Activated T-cell treated with anti-CD3 and anti-CD28 coated beads, Interleukin-2, amount 50 U/mL, for 72 hours (primary cell): Measurements from ENCODE around the gene CNMD. TPM values are rescaled to one million over a fixed set of nuclear protein-coding genes. Genes with fewer than 3 reads are reported as not detected.
A peak's percentile ranks its signal among the peaks of the same experiment; 100 is the strongest.
"Not testable (repeated sequence)": the region's sequence is repeated elsewhere in the genome, so short reads cannot be mapped to it uniquely, and the experiment has no call there.

Experiments used
- ATAC-seq, 2 donors: fragments of 150-1000 bp; cut with Tn5 transposase; replicated peaks in 1 of 2; 2 replicates each; pipeline ENCODE4 v1.10.0; 2021; ENCODE audit warnings: moderate library complexity in 2 of 2, mild to moderate bottlenecking in 1 of 2
- DNase-seq, 2 donors: peaks; one replicate each; pipeline ENCODE4 v3.0.0; 2021 to 2022; ENCODE audit warnings: mixed read lengths in 1 of 2
- H3K27ac Mint-ChIP-seq: one replicate; pipeline ENCODE4 v1.8.0; 2022; ENCODE audit warnings: mild to moderate bottlenecking, moderate library complexity, mixed read lengths
- H3K27me3 Mint-ChIP-seq: one replicate; pipeline ENCODE4 v1.8.0; 2022; ENCODE audit warnings: low read depth, mixed read lengths
- H3K36me3 Mint-ChIP-seq, 2 donors: one replicate each; pipeline ENCODE4 v1.8.0; 2022; ENCODE audit warnings: mixed read lengths in 2 of 2, mild to moderate bottlenecking in 1 of 2; ENCODE audit not compliant: insufficient read depth in 2 of 2
- H3K4me1 Mint-ChIP-seq: one replicate; pipeline ENCODE4 v1.8.0; 2022; ENCODE audit warnings: low read depth, mixed read lengths
- H3K4me3 Mint-ChIP-seq, 2 donors: one replicate each; pipeline ENCODE4 v1.8.0; 2022; ENCODE audit warnings: mild to moderate bottlenecking in 2 of 2, mixed read lengths in 2 of 2, moderate library complexity in 2 of 2
- H3K9me3 Mint-ChIP-seq, 2 donors: one replicate each; pipeline ENCODE4 v1.8.0; 2022; ENCODE audit warnings: mixed read lengths in 2 of 2
- total RNA-seq, 2 donors: library from RNA; stranded (reverse); gene quantifications; one replicate each; pipeline ENCODE4 v1.2.3, GENCODE V29; 2022

Gene CNMD
- total RNA-seq, 2 donors from 2014 or later: not detected

DNA sequence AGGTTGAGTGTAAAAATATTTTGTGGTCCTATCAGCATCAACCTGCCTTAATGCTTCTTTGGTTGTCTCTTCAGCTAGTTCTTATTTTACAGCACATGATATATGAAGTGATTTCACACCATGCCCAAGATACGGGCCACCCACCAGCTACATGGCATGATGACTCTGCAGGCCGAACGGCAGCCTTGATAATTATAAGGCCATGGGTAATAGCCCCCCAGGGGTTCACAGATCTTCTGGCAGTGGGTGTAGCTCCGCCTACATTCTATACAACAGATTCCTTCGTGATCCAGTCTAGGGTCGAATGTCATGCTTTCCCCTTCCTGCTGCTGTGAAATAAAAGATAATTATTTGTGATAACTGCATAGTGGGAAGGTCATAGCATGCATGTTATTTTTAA lies 36.1 kb downstream of the CNMD start:
- Mint-ChIP-seq H3K36me3 (no peaks in the 10 kb centered on the region), H3K4me1 (no peaks in the 10 kb centered on the region), H3K27me3 (no peaks in the 10 kb centered on the region), H3K4me3 (no peak overlapping the region), H3K9me3 (no peaks in the 10 kb centered on the region), H3K27ac (no peak overlapping the region)
- ATAC-seq (no peak), DNase-seq (no peak)

GRCh38 chr13:52701728-52702465 lies 37.7 kb downstream of the CNMD start:
- Mint-ChIP-seq H3K36me3 (no peaks in the 10 kb centered on the region), H3K4me1 (no peaks in the 10 kb centered on the region), H3K27me3 (no peaks in the 10 kb centered on the region), H3K4me3 (no peak overlapping the region), H3K27ac (no peak overlapping the region), H3K9me3 (no peaks in the 10 kb centered on the region)
- no peak for ATAC-seq
- DNase-seq: no peak

GRCh38 chr13:52696566-52696965 lies 43.1 kb downstream of the CNMD start:
- H3K4me3 Mint-ChIP-seq: no peak overlapping the region
- ATAC-seq: no peak
- no peaks in the 10 kb centered on the region for H3K27me3 Mint-ChIP-seq
- DNase-seq: no peak
- no peaks in the 10 kb centered on the region for H3K9me3 Mint-ChIP-seq
- no peak overlapping the region for H3K27ac Mint-ChIP-seq
- H3K36me3 Mint-ChIP-seq: no peaks in the 10 kb centered on the region
- H3K4me1 Mint-ChIP-seq: peaks cover 20% of the 10 kb centered on the region

DNA sequence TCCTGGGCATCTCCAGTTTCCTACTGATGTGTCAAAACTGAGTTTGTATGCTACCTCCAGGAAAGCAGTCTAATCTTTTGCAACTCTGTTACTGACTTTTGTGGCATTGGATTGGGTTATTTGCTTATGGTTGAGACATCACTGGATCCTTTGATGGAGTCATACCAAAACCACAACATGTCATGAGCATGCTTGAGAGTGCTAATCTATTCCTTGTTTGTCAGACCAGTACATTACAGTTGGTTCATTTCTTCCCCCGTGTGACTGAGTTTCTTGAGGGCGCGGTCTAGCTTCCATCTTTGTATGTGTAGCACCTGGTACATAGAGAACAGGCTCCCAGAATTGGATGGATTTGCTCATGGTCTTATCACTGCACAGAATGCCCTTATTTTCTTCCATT lies 43.8 kb downstream of the CNMD start:
- peak; percentile 56 to 58 for DNase-seq
- Mint-ChIP-seq H3K27ac (peak overlapping the region; percentile 56), H3K4me1 (peaks cover 20% of the 10 kb centered on the region), H3K27me3 (no peaks in the 10 kb centered on the region), H3K36me3 (no peaks in the 10 kb centered on the region), H3K9me3 (no peaks in the 10 kb centered on the region), H3K4me3 (peak overlapping the region; percentile 1 to 54)
- peak; percentile 96 to 97 for ATAC-seq

GRCh38 chr13:52686376-52686775 lies 53.2 kb downstream of the CNMD start:
- Mint-ChIP-seq H3K9me3 (no peaks in the 10 kb centered on the region), H3K36me3 (peaks cover 2 to 15% of the 10 kb centered on the region in 2 donors), H3K4me1 (no peaks in the 10 kb centered on the region), H3K4me3 (no peak overlapping the region), H3K27me3 (no peaks in the 10 kb centered on the region), H3K27ac (no peak overlapping the region)
- ATAC-seq: no peak
- no peak for DNase-seq

DNA sequence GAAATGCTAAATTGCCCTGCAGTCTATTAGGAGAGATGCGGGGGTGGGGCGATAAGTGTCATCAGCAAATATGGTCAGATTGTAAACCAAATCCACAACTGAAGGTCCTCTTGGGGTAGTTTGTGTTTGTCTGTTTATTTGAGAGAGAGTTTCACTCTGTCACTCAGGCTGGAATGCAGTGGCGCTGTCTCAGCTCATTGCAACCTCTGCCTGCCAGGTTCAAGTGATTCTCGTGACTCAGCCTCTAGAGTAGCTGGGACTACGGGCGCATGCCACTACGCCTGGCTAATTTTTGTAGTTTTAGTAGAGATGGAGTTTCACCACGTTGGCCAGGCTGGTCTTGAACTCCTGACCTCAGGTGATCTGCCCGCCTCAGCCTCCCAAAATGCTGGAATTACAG lies 53.8 kb downstream of the CNMD start:
- not testable (repeated sequence) for DNase-seq, H3K4me3 Mint-ChIP-seq, H3K9me3 Mint-ChIP-seq, H3K27me3 Mint-ChIP-seq, ATAC-seq, H3K27ac Mint-ChIP-seq, H3K4me1 Mint-ChIP-seq
- H3K36me3 Mint-ChIP-seq: peaks cover 2 to 15% of the 10 kb centered on the region in 2 donors

- ATAC-seq (no peak), DNase-seq (no peak)
- Mint-ChIP-seq H3K27me3 (no peaks in the 10 kb centered on the region), H3K4me1 (no peaks in the 10 kb centered on the region), H3K36me3 (peaks cover 0 to 12% of the 10 kb centered on the region in 2 donors), H3K9me3 (no peaks in the 10 kb centered on the region), H3K27ac (no peak overlapping the region), H3K4me3 (no peak overlapping the region)
Measured at GRCh38 chr13:52677823-52678222, 61.8 kb downstream of the CNMD start.

GRCh38 chr13:52673465-52673864 lies 66.2 kb downstream of the CNMD start:
- Mint-ChIP-seq H3K36me3 (peaks cover 0 to 15% of the 10 kb centered on the region in 2 donors), H3K4me3 (no peak overlapping the region), H3K4me1 (no peaks in the 10 kb centered on the region), H3K27ac (no peak overlapping the region), H3K9me3 (no peaks in the 10 kb centered on the region), H3K27me3 (no peaks in the 10 kb centered on the region)
- ATAC-seq: no peak
- no peak for DNase-seq

GRCh38 chr13:52670726-52671125 lies 68.9 kb downstream of the CNMD start:
- Mint-ChIP-seq H3K4me1 (peaks cover 10% of the 10 kb centered on the region), H3K27me3 (no peaks in the 10 kb centered on the region), H3K9me3 (no peaks in the 10 kb centered on the region)

DNA sequence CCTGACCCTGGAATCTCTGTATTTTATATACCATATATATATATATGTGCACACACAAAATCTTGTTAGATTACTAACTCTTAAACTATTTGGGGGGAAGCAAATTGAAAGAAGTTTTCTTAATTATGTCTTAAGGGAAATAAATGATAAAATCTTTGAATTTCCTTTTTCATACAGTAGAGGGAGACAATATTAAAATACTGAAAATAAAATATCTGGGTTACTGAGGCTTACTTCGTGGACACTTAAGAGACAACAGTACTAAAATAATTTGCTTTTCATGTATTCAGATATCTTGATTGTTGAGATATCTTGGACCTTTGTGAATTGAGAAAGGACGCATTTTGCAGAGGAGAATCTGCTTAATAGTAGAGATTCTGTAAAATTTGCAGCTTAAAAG lies 69.9 kb downstream of the CNMD start:
- Mint-ChIP-seq H3K4me3 (no peak overlapping the region), H3K36me3 (peaks cover 1 to 21% of the 10 kb centered on the region in 2 donors)

More at GRCh38 chr13:52670726-52671125, 68.9 kb downstream of the CNMD start:
- no peak for ATAC-seq
- DNase-seq: no peak
- peaks cover 1 to 20% of the 10 kb centered on the region in 2 donors for H3K36me3 Mint-ChIP-seq
- no peak overlapping the region for H3K4me3 Mint-ChIP-seq
- H3K27ac Mint-ChIP-seq: no peak overlapping the region

GRCh38 chr13:52665325-52665724 lies 74.3 kb downstream of the CNMD start:
- no peak for DNase-seq
- Mint-ChIP-seq H3K27me3 (no peaks in the 10 kb centered on the region), H3K36me3 (peaks cover 1 to 24% of the 10 kb centered on the region in 2 donors), H3K9me3 (no peaks in the 10 kb centered on the region), H3K4me1 (peaks cover 23% of the 10 kb centered on the region), H3K27ac (no peak overlapping the region), H3K4me3 (no peak overlapping the region)
- peak; percentile 42 to 43 for ATAC-seq

More for the DNA sequence above, 69.9 kb downstream of the CNMD start:
- no peaks in the 10 kb centered on the region for H3K9me3 Mint-ChIP-seq
- H3K4me1 Mint-ChIP-seq: peaks cover 14% of the 10 kb centered on the region
- no peak overlapping the region for H3K27ac Mint-ChIP-seq
- H3K27me3 Mint-ChIP-seq: no peaks in the 10 kb centered on the region
- no peak for ATAC-seq
- DNase-seq: no peak

- H3K36me3 Mint-ChIP-seq: peaks cover 3 to 27% of the 10 kb centered on the region in 2 donors
- DNase-seq: no peak
Measured at GRCh38 chr13:52664272-52664671, 75.3 kb downstream of the CNMD start.

GRCh38 chr13:52659340-52659739 lies 80.3 kb downstream of the CNMD start:
- peaks cover 2 to 5% of the 10 kb centered on the region in 2 donors for H3K36me3 Mint-ChIP-seq
- no peak overlapping the region for H3K27ac Mint-ChIP-seq
- peak overlapping the region in 1 of 2 donors; percentile 15 for H3K4me3 Mint-ChIP-seq
- H3K9me3 Mint-ChIP-seq: no peaks in the 10 kb centered on the region
- ATAC-seq: no peak
- H3K27me3 Mint-ChIP-seq: no peaks in the 10 kb centered on the region
- H3K4me1 Mint-ChIP-seq: peaks cover 10% of the 10 kb centered on the region
- no peak for DNase-seq

More at GRCh38 chr13:52664272-52664671, 75.3 kb downstream of the CNMD start:
- Mint-ChIP-seq H3K27me3 (no peaks in the 10 kb centered on the region), H3K4me3 (no peak overlapping the region), H3K9me3 (no peaks in the 10 kb centered on the region), H3K4me1 (peaks cover 28% of the 10 kb centered on the region), H3K27ac (peak overlapping the region; percentile 70)
- no peak for ATAC-seq
